HG03108 (cell line): ENCODE results near the gene IQSEC1.

ENCODE experiments used
- ATAC-seq: cut with Tn5 transposase; IDR thresholded peaks from one replicate; pipeline ENCODE4 v1.9.1; 2021; ENCODE audit warnings: moderate library complexity; ENCODE audit not compliant: unreplicated experiment

Gene IQSEC1

DNA sequence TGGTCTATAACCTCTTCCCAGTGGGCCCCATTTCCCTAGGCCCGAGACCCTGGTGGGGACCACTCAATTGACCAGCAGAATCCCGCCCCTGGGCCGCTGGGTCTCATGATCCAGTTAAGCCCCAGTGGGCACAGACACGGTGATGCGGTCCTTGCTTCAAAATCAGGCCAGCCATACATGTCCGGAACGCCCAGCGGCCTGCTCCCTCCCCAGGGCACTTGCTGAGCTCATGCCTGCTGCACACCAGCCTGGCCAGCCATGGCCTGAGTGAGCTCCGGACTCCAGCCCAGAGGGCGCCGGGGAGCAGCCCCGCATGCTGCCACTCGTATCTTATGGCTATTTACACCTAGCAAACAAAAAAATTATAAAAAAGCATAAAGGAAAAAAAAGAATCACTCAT lies 34.4 kb upstream of the IQSEC1 start:
- no peak for ATAC-seq

DNA sequence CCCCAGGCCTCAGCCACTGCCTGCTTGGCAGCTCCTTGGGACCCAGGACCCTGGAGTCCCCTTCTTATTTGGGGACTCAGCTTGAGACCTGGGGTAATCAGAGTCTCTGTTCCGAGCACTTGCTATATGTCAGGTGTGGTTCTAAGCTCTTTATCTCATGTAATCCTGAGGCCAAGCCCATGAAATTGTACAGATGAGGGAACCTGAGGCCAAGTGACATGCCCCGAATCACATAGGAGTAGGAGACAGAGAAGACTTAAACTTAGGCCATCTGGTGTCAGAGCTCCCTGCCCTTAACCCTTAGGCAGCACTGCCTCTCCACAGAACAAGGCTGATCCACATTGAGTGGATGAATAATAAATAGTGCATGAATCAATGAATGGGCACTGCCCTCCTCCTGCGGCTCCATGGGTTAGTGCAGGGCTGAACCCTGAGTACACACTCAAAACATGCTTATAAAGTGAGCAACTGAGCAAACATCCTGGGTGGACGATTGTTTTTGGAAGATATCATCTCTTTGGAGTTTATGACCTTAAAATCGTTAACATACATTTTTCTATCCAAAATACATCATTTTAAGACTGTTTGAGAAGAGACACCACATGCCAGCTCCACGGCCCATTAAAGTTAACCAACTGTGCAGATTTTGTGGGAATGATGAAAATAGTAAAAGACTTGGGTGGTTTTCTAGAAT lies 33.2 kb upstream of the IQSEC1 start:
- ATAC-seq = no peak

DNA sequence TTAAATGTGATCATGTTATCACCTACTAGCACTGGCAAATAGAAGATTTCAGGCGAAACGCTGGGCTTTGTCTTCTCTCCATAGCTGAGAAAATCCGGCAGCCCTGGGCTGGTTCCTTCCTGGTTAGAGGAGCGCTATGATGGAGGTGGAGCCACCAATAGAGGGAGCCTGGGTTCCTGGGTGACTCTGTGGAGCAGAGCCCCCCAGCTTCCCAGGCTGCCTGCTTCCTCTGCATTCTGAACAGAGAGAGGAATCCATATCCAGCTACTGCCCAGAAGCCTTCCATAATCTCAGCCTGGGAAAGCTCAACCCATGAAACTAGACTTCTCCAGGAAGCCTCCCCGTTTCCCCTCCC lies 32.6 kb upstream of the IQSEC1 start:
- no peak for ATAC-seq

DNA sequence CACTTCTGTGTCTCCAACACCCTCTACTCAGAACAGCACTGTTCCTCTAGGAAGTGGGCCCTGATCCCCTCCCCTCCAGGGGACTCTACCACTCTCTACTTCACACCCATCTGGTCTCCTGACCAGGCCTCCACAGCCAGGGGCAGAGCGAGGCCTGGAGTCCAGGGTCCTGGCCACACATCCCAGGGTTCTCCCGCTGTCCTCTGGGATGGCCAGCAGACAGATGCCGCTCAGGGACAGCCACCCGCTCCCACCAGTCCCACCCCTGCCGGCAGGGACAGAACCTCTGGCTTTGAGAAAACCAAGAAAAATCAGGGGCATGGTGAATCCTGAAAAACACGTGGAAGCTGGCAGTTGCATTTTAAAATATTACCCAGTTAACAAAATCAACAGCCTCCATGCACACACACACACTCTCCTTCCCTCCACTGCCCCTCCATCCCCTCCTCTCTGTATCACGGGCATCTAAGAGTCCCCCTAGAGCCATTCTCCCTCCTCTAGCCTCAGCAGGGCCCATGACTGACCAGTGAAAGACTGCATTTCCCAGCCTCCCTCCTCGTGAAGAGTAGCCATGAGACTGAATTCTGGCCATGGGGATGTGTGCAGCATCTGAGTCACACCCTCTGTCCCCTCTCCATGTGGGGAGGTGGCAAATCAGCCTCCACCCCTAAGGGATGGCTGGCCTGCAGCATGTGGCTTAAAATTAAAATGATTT lies 32.1 kb upstream of the IQSEC1 start:
- no peak for ATAC-seq

DNA sequence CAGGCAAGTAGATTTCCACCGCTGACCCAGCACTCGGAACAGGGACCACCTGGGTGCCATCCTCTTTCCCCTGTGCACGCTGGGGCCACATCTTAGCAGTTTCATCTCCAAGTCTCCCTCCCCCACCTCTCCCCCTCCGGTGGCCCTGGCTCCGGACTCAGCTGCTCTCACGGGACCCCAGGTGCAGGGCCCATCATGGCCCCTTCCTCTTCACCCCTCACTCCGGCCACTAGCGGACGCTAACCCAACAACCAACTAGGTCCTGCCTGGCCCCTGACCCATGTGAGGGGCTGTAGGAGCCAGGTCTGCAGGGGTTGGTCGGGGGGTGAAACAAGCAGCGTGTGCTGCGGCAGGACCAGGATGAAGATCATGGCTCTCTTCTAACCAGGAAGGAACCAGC lies 31.3 kb upstream of the IQSEC1 start:
- no peak for ATAC-seq

DNA sequence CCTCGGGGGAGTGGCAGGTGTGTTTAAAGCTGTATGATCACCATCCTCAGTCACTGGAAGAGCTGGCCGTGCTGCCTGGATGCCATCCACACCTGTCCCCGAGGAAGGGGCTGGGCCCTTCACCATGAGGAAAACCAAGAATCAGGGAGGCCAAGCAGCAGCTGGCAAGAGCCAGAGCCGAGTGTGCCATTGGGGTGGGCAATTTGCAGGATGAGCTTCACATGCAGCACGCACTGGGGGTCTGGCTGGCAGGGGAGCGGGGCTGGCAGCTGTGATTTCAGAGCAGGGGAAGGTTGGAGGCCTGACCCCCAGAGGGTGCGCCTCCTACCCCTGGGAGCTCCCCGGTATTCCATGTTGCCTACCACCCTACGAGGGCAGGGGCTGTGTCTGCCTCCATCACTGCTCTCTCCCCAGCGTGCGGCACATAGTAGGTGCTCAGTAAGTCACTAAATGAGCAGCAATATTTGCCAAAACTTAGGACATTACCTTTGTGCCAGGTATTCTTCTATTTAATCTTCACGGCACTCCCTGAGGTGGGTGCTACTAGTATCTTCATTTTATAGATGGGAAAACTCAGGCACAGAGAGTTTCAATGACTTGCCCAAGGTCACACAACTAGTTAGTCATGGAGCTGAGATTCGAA lies 30.3 kb upstream of the IQSEC1 start:
- ATAC-seq = no peak

DNA sequence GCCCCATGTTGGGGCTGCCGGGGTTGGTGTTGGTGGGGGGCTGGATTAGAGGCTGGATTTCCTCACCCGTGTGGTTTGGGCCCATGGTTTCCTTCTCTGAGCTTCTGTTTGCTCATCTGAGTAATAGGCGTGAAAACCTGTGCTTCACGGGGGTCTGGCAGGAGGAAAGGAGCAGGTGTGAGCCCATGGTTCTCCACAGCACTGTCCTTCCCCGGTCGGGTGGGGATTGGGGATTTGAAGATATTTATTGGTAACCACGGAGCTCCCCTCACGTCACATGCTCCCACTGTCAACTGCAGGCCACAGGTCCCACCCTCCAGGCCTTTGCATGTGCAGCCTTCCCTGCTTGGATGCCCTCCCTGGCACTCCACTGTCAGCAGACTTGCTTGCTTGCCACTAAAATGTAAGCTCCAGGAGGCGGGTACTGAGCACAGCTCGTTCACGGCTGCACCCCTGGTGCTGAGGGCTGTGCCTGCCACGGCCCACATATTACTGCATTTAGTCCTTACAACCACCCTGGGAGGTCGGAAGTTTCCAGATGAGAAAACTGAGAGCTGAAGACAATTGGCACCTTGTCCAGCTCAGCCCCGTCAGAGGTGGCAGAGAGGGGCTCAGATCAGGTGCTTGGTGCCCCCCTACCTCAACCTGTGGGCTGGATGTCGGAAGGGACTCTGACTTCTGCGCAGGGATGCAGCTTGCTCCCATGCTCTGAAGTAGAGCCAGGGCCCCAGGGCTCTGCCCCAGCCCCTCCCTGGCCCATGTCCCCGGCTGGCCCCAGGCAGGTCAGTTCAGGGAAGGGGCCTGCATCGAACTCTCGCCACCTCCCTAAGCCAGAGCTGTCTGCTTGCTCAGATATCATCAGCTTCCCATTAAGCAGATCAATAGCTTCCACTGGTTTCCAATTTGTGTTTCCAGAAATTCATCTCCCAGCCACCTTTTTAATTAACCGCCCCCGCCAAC lies 29.4 kb upstream of the IQSEC1 start:
- no peak for ATAC-seq

DNA sequence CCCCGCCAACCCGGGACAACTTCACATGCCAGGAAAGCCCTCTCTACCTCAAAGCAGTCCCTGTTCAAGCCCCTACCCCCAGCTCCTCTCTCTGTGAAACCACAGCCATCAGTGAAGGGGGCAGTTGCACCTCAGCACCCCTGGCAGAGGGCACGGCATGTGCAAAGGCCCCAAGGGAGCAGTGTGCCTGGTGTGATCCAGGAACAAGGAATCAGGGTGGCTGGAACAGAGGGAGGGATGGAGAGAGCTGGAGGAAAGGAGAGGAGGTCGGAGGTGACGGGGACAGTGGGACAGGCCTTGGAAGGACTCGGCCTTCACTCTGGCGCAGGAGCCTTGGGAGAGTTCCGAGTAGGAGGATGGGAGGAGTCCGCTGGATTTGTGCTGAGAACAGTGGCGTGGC lies 26.5 kb upstream of the IQSEC1 start:
- ATAC-seq = no peak

DNA sequence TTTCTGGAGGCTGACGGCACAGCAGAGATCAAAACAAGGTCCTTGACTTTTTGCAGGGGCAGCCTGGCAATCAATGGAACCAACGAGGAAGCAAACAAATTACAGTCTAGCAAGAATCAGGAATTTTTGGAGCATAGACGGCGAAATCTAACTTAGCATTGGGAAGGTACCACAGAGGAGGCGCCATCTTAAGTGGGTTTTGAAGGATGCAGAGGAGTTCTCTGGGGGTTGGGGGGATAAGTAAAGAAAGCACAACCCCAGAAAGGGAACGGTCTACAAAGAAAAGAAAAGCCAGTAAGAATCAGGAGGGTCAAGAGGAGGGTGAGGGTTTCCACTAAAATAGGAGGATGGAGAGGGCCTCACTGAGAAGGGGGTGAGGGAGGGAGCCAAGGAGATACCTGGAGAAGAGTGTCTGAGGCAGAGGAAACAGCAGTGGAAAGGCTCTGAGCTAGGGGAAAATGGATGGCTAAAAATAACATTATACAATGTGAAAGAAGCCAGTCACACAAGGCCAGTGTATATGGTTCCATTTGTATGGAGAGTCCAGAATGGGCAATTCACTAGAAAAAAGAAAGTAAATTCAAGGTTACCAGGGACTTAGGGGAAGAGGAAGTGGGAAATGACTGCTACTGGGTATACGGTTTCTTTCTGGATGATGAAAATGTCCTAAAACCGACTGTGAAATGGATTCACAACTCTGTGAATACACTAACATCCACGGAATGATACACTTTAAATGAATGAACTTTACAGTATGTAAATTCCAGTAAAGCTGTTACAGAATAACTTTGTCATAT lies 25.2 kb upstream of the IQSEC1 start:
- no peak for ATAC-seq

DNA sequence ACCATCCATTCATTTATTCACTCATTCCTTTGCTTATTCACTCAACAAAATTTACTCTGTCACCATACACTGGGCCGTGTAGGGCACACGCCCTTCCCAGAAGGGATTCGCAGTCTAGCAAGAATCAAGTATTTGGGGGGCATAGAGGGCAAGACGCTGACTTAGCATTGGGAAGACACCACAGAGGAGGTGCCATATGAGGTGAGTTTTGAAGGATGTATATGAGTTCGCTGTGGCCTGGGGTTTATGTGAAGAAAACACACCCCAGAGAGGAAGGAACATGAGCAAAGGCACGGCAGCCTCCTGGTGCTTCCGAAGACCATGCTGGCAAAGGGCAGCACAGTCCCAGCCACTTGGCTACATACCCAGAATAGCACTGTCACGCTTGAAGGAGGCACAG lies 23.1 kb upstream of the IQSEC1 start:
- no peak for ATAC-seq

DNA sequence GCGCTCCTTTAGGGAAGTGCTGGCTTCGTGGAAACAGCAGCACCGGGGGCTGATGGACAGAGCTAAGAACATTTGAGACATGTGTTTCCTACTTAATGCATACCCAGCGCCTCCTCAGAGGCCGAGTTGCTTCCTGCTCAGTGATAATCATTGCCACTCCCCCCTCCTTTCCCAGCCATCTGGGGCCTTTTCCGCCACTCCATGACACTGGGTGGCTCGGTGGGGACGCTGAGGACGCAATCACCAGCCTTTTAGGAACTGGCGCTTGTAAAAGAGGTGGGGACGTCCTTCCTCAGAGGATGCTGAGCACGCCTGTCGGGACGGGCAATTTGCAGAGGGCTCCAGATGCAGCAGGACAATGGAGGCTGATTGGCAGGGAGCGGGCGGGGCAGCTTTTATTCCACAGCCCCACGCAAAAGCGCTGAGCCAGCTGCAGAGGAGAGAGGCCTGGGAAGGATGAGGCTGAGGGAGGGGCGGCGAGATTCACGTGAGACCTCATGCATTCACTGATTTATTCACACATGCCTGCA lies 22.2 kb upstream of the IQSEC1 start:
- no peak for ATAC-seq

DNA sequence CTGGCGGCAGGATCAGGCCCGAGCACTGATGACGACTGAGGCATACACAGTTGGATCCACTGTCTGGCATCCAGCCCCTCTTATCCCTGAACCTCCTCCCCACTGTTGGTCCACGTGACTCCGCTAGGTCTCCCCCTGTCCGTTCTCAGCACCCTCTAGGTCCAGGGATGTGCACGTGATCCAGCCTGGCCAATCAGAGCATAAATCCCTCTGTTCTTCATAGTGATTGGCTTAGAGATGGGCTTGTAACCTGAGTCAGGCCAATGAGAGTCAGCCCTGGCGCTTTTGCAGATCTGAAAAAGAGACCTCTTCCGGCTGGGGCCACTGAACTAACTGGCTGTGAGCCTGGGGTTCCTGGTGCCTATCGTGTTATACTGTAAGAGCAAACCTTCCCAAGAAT lies 20.5 kb upstream of the IQSEC1 start:
- ATAC-seq = no peak

DNA sequence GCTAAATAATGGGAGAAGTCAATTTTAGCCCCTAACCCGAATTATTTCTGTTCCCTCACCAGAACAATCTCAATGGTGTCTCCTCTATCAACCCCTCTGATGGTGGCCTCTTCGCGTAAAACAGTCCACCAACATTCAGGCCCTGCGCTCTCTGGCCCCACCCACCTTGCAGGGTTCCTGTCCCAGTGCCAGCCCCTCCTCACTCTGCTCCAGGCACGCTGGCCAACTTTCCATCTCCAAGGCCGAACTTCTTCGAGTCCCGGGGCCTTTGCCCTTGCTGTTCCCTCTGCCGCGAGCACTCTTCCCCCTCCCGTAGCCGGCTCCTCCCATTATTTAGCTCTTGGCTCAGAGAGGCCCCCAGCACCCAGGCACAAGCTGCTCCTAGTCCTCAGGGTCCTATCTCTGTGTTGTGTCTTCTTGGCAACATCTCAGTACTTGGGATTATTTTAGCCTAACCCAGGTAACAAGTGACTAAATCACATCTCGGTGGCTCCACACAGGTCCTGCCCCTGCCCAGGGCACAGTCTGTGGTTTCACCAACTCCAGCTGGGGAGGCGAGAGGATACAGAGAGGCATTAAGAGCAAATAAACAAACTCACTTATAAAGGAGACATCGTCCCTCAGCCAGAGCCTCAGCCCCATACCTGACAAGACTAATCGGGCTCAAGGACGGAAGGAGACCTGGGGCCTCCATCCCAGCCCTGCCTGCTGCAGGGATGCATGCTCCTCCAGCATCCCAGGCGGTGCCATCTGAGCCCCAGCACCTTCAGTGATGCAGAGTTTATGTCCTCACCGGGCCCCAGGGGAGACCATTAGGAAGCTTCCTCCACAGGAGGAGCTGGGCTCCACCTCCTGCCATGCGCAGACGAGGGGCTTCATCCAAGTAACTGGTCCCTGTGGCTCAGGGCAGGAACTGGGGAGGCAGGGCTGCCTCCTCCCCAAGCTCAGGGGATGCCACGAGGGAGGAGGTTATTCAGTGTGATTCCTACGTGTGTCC lies 19.7 kb upstream of the IQSEC1 start:
- no peak for ATAC-seq

DNA sequence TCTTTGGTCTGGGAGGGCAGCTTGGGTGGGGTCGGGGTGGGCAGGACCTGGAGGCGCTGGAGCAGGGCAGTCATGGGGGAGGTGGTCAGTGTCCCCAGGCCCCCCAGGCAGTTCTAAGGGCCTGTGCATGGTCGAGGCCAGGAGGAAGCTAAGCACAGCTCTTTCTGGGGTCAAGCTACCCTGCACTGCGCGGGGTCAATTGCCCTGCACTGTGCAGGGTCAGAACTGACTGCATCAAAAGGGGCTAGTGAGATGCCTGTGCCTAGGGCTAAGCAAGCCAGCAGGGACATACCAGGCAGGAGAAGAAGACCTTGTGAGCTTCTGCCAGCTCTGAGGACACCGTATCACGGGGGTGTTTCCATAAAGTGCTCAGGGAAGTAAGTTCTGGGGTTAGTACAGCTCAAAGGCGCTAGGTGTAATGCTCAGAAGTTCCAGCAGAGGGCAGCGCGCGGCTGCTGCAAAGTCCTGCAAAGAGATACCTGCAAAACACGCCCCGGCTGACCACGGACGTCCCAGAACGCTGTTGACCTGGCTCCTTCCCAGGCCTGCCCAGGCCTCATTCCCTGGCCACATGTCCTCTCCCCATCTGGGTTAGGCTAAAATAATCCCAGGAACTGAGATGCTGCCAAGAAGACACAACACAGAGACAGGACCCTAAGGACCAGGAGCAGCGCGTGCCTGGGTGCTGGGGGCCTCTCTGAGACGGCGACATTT lies 18.8 kb upstream of the IQSEC1 start:
- ATAC-seq = peak; percentile 45

DNA sequence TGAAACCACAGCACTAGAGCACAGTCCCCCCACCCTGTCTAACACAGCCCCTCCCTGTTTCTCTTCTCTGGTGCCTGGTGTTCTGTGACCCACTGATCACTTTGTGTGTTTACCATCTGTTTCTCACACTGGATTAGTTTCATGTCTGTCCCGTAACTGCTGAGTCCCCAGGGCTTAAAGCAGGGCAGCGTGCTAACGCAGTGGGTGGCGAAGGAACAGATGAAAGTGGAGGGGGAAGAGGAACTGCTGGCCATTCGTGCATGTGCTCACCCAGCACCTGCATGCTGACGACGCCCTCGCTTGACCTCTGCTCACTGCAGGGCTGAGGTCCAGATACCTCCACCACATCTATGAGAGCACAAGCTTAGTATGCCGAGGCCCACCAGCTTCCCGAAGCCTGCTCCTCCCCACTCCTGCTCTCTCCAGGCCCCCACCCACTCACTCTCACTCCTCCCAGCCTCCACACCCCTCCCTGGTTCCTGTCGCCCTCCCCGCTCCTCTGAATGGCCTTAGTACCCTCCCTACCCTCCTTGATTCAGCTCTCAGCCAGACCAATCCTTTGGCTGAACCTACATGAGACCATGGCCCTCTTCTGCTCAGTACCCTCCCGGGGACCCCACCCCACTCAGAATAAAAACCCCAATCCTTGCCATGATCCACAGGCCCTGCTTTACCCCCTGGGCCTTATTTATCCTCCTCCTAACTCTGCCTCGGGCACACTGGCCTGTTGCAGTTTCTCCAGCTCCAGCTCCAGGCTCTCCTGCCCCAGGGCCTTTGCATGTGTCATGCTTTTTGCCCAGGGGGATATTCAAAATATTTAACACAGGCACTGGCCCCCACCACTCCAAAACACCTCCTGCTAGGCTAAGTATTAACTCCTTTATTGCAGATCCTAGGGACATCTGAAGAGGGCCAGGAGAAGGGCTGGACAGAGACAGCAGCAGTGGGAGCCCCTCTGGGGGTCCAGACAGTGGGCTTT lies 15.1 kb upstream of the IQSEC1 start:
- ATAC-seq = peak; percentile 40

DNA sequence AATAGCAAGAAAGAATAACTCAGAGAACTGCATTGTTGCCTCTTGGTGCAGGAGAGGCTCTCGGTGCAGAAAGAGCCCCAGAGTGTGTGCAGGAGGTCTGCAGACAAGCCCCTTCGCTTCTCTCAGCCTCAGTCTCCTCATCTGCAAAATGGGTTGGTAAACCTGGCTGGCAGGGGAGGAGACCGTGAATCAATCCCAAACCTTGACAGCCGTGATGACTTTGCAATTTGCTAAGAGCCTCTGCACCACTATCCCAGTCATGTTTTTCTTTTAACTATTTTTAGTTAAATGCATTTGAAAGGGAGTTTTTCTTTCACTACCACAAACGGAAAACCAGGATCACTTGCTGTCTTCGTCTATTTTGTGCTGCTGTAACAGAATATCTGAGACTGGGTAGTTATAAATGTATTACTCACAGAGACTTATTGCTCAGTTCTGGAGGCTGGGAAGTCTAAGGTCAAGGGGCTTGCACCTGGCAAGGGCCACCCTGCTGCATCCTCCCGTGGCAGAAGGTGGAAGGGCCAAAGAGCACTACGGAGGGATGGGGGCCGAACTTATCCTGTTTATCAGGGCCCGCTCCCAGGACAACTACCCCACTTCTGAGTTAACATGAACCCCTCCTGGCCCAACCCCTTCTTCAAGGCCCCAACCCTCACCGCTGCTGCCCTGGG lies 14.2 kb upstream of the IQSEC1 start:
- ATAC-seq = no peak

DNA sequence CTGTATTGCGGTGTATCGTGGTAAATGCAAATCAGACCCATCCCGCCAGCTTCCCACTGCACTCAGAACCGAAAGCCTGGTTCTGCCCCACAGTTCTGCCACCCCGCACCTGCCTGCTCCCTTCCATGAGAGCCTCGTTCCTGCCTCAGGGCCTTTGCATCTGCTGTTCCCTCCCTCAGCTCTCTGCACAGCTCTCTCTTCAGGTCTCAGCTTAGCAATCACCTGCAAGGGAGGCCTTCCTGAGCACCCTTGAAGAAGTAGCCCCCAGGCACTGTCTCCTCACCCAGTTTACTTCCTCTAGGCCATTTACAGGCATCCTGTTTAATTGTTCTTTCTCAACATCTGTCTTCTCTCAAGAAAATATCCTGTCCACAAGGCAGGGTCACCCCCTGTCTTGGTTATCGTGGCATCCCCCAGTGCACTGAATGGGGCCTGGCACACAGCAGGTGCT lies 13.3 kb upstream of the IQSEC1 start:
- ATAC-seq = no peak
